ENCODE data around the gene AKAP10. TPM values are rescaled to one million over a fixed set of nuclear protein-coding genes. Genes with fewer than 3 reads are reported as not detected.

The AKAP10 gene
- total RNA-seq, 1 donor from 2014 or later: 27.8 TPM

GRCh38 chr17:19940722-19941464 is 36.7 kb downstream of the AKAP10 start:
- peak overlapping the region; percentile 34 for H3K4me2 ChIP-seq (ENCODE audit: low read length)
- H3K4me3 ChIP-seq (ENCODE audit: insufficient read depth, low read depth, low read length): no peak overlapping the region
- peaks cover 12% of the 10 kb centered on the region for H3K4me1 ChIP-seq (ENCODE audit: insufficient read depth, low read length)
- H3K9me3 Mint-ChIP-seq (ENCODE audit: unreplicated experiment): no peaks in the 10 kb centered on the region
- no peaks in the 10 kb centered on the region for H3K27me3 ChIP-seq (ENCODE audit: insufficient read depth, low read length)
- peak overlapping the region; percentile 16 for H3K9ac ChIP-seq (ENCODE audit: low read length)
- H3K27me3 Mint-ChIP-seq (ENCODE audit: low read depth, unreplicated experiment): no peaks in the 10 kb centered on the region
- FAIRE-seq (peak; percentile 64), DNase-seq (ENCODE audit: low read depth) (peak; percentile 74)
- peaks cover 35% of the 10 kb centered on the region for H4K20me1 ChIP-seq (ENCODE audit: insufficient read depth, low read length)
- peaks cover 12% of the 10 kb centered on the region for H3K36me3 ChIP-seq (ENCODE audit: insufficient read depth, low read length)
- peak overlapping the region; percentile 35 for H3K27ac Mint-ChIP-seq (ENCODE audit: unreplicated experiment)
- TF ChIP-seq CTCF (IDR thresholded peaks at IDR 0.05; ENCODE audit: insufficient read depth, low read depth, low read length): no peak
- TF ChIP-seq EZH2 (IDR thresholded peaks at IDR 0.05; ENCODE audit: insufficient read depth, low read length): no peak
- H3K27ac ChIP-seq (ENCODE audit: low read depth, low read length): peak overlapping the region; percentile 47
- peaks cover 33% of the 10 kb centered on the region for H3K79me2 ChIP-seq (ENCODE audit: insufficient read depth, low read length)
- no peaks in the 10 kb centered on the region for H3K9me3 ChIP-seq (ENCODE audit: insufficient read depth, low read depth, low read length)
- H2AFZ ChIP-seq (ENCODE audit: low read depth, low read length): no peak overlapping the region
- no peak overlapping the region for H3K4me3 Mint-ChIP-seq (ENCODE audit: unreplicated experiment)
- peaks cover 33% of the 10 kb centered on the region for H3K4me1 Mint-ChIP-seq (ENCODE audit: low read depth, unreplicated experiment)
- peaks cover 13% of the 10 kb centered on the region for H3K36me3 Mint-ChIP-seq (ENCODE audit: low read depth, unreplicated experiment)

DNA sequence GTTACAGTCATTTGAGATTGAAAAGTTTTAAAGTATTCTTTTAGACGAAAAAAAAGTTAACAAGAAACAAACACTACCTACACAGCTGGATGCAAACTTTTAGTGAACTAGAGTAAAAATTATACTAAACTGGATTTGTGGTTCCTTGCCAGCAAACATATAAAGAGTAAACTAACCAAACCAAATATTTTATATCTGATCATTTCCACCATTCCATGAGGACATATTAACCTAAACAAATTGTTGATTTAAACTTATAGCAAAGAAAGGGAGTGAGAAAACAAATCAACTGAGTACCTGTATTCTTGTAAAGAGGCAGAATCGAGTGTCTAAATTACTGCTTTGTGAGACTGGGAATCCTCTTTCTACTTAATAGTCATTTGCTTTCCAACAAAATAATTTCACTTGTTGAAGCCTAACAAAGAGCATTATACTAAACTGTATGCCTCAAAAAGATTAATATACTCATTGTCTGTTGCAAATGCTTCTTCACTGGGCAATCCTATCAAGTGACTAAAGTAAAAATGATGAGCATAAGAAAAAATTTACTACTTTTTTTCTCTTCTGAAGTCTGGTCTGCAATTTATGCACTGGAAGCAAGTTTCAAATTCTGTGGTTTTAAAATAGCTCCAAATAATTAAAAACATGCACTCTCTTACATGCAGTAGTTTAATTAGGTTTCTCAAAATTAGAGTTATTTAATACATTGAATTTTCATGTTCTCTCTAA is 37.5 kb downstream of the AKAP10 start:
- no peaks in the 10 kb centered on the region for H3K9me3 Mint-ChIP-seq (ENCODE audit: unreplicated experiment)
- peak; percentile 37 for FAIRE-seq
- H3K27me3 Mint-ChIP-seq (ENCODE audit: low read depth, unreplicated experiment): no peaks in the 10 kb centered on the region
- Histone ChIP-seq H3K36me3 (ENCODE audit: insufficient read depth, low read length) (peaks cover 16% of the 10 kb centered on the region), H3K9me3 (ENCODE audit: insufficient read depth, low read depth, low read length) (no peaks in the 10 kb centered on the region), H3K4me1 (ENCODE audit: insufficient read depth, low read length) (peaks cover 12% of the 10 kb centered on the region), H2AFZ (ENCODE audit: low read depth, low read length) (no peak overlapping the region), H3K4me3 (ENCODE audit: insufficient read depth, low read depth, low read length) (no peak overlapping the region), H3K79me2 (ENCODE audit: insufficient read depth, low read length) (peaks cover 27% of the 10 kb centered on the region), H4K20me1 (ENCODE audit: insufficient read depth, low read length) (peaks cover 30% of the 10 kb centered on the region), H3K27me3 (ENCODE audit: insufficient read depth, low read length) (no peaks in the 10 kb centered on the region), H3K4me2 (ENCODE audit: low read length) (peak overlapping the region; percentile 34), H3K27ac (ENCODE audit: low read depth, low read length) (no peak overlapping the region), H3K9ac (ENCODE audit: low read length) (no peak overlapping the region)
- H3K36me3 Mint-ChIP-seq (ENCODE audit: low read depth, unreplicated experiment): peaks cover 13% of the 10 kb centered on the region
- H3K27ac Mint-ChIP-seq (ENCODE audit: unreplicated experiment): peak overlapping the region; percentile 48
- peaks cover 33% of the 10 kb centered on the region for H3K4me1 Mint-ChIP-seq (ENCODE audit: low read depth, unreplicated experiment)
- no peak overlapping the region for H3K4me3 Mint-ChIP-seq (ENCODE audit: unreplicated experiment)
- peak; percentile 18 for DNase-seq (ENCODE audit: low read depth)
- TF ChIP-seq CTCF (IDR thresholded peaks at IDR 0.05; ENCODE audit: insufficient read depth, low read depth, low read length) (no peak), EZH2 (IDR thresholded peaks at IDR 0.05; ENCODE audit: insufficient read depth, low read length) (no peak)
